Vagina (tissue), 2 donors: ENCODE data around the gene SPRED1. TPM values are rescaled to one million over a fixed set of nuclear protein-coding genes. Genes with fewer than 3 reads are reported as not detected.

ENCODE experiments used
- DNase-seq, 2 donors: peaks; one replicate each; pipeline ENCODE4 v3.0.0-alpha.2; 2017; ENCODE audit errors: extremely low spot score in 2 of 2
- H3K27ac ChIP-seq: fragments of 200-600 bp; sonication (generic); one replicate; pipeline ENCODE4 v1.5.1; 2019
- H3K27me3 ChIP-seq: fragments of 200-600 bp; sonication (generic); one replicate; pipeline ENCODE4 v1.5.1; 2019
- H3K36me3 ChIP-seq, 2 donors: fragments of 200-600 bp; sonication (generic); one replicate each; pipeline ENCODE4 v1.5.1; 2017 to 2019
- H3K4me1 ChIP-seq: fragments of 200-600 bp; sonication (generic); one replicate; pipeline ENCODE4 v1.5.1; 2019
- H3K4me3 ChIP-seq, 2 donors: fragments of 200-600 bp; sonication (generic); 1 replicate in 1 of 2; 2 replicates in 1 of 2; pipeline ENCODE4 v1.5.1; 2016 to 2019
- H3K9me3 ChIP-seq: fragments of 200-600 bp; sonication (generic); one replicate; pipeline ENCODE4 v1.5.1; 2019
- POLR2A ChIP-seq, 2 donors: fragments of 450-650 bp; IDR thresholded peaks; one replicate each; pipeline ENCODE4 v1.6.1; 2017; ENCODE audit warnings: antibody characterized with exemption in 2 of 2, mild to moderate bottlenecking in 2 of 2, moderate library complexity in 2 of 2
- POLR2AphosphoS5 ChIP-seq, 2 donors: sonication (generic); formaldehyde crosslinking; IDR thresholded peaks; one replicate each; pipeline ENCODE4 v1.9.0; 2017; ENCODE audit warnings: antibody characterized with exemption in 2 of 2, mild to moderate bottlenecking in 2 of 2, low read depth in 1 of 2; ENCODE audit not compliant: insufficient read depth in 1 of 2
- intact Hi-C: fragments of 100-400 bp; cut with DNase I; formaldehyde crosslinking; loops from one replicate; pipeline ENCODE4 v1.15.1; 2023
- total RNA-seq: library from RNA; depleted of rRNA; stranded (reverse); fragments of >200 nt; gene quantifications from one replicate; pipeline ENCODE4 v1.2.3, GENCODE V29; 2016
- TF ChIP-seq, protein P1 (sequence below), 3 experiments: fragments of 450-650 bp in 2 of 3; fragments of 200-600 bp in 1 of 3; sonication (generic) in 1 of 3; IDR thresholded peaks; one replicate each; pipeline ENCODE4 v1.5.1; 2017 to 2019; ENCODE audit warnings: antibody characterized with exemption in 3 of 3, mild to moderate bottlenecking in 2 of 3, moderate library complexity in 2 of 3

SPRED1 gene
- total RNA-seq, 1 donor from 2014 or later, result 16.7 TPM

DNA sequence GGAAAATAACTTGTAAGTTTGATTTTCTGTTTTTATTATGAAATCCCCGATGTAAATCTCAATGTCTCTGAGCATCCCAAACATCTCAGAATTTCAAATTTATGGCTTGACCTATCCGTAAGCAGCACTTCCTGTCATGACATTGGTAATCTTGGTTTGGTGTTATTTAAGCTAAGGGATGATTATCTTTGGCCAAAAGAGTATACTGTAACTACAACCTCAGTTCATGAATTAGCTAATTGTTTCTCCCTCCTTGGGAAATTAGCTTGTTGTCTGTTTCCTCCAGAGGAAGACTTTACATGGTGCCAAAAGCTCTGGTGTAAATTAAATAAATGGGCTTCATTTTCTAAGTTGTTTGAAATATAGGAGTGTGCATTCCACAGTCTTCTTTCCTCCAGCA lies 28.1 kb upstream of the SPRED1 start:
- DNase-seq, result no peak
- no peaks in the 10 kb centered on the region for H3K36me3 ChIP-seq

DNA sequence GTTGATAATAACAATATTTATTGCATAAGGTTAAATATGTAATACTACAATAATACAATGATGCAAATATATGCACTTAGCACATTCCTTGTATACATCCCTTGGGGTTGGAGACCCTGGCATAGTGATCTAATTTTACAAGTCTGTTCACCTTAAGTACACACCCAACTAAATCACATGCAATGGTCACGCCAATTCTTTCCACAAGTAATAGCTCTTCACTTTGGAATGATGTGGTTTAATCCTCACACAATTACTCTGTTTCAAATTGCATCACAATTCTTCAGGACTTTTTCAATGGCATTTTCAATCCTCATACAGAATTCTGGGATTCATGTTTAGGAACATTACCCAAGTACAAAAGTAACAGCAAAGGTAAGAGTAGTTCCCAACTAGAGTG lies 27.3 kb upstream of the SPRED1 start:
- Histone ChIP-seq H3K4me3 (no peak overlapping the region), H3K27ac (no peak overlapping the region), H3K36me3 (no peaks in the 10 kb centered on the region), H3K9me3 (no peaks in the 10 kb centered on the region), H3K27me3 (no peaks in the 10 kb centered on the region), H3K4me1 (no peaks in the 10 kb centered on the region)
- no peak for DNase-seq
- intact Hi-C loops, result no loop called here
- no peak for TF ChIP-seq POLR2AphosphoS5 (IDR thresholded peaks at IDR 0.05; ENCODE audit: insufficient read depth in 1 of 2, low read depth in 1 of 2)
- TF ChIP-seq, protein P1, sequence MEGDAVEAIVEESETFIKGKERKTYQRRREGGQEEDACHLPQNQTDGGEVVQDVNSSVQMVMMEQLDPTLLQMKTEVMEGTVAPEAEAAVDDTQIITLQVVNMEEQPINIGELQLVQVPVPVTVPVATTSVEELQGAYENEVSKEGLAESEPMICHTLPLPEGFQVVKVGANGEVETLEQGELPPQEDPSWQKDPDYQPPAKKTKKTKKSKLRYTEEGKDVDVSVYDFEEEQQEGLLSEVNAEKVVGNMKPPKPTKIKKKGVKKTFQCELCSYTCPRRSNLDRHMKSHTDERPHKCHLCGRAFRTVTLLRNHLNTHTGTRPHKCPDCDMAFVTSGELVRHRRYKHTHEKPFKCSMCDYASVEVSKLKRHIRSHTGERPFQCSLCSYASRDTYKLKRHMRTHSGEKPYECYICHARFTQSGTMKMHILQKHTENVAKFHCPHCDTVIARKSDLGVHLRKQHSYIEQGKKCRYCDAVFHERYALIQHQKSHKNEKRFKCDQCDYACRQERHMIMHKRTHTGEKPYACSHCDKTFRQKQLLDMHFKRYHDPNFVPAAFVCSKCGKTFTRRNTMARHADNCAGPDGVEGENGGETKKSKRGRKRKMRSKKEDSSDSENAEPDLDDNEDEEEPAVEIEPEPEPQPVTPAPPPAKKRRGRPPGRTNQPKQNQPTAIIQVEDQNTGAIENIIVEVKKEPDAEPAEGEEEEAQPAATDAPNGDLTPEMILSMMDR (IDR thresholded peaks at IDR 0.05), result no peak
- TF ChIP-seq POLR2A (IDR thresholded peaks at IDR 0.05), result no peak

More for the DNA sequence above, 28.1 kb upstream of the SPRED1 start:
- H3K27ac ChIP-seq, result no peak overlapping the region
- TF ChIP-seq POLR2A (IDR thresholded peaks at IDR 0.05) (no peak), POLR2AphosphoS5 (IDR thresholded peaks at IDR 0.05; ENCODE audit: insufficient read depth in 1 of 2, low read depth in 1 of 2) (no peak)
- TF ChIP-seq, protein P1 (IDR thresholded peaks at IDR 0.05), result no peak
- H3K9me3 ChIP-seq, result no peaks in the 10 kb centered on the region
- no peaks in the 10 kb centered on the region for H3K4me1 ChIP-seq
- intact Hi-C loops, result no loop called here
- no peak overlapping the region for H3K4me3 ChIP-seq
- H3K27me3 ChIP-seq, result no peaks in the 10 kb centered on the region

DNA sequence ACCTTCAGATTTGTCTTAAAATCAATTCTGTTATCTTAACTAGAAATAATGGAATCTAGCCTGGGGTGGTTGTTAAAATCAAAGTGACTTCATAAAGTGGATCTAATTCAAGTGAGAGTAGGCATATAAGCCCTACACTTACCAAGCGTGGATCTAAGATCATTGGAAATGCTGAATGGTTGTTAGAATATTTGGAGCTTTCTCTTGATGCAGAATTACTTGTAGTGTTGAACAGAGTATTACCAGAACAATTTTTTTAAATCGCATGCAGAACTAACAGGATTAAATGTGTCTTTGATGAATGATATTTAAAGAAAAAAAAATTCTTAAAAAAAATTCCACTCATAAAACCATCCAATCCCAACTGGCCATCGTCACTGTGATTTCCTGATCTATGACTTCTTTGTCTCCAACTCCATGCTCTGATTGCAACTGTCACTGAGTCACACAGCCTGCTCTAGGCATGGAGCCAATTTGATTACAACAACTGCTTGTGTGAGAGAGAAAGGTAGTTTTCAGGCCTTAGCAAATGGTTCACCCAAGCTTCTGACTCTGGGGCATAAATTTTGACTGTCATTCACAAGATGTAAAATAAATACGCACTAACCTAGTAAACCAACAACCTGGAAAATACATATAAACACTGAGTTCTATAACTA lies 25.9 kb upstream of the SPRED1 start:
- H3K4me3 ChIP-seq, result no peak overlapping the region
- no peak overlapping the region for H3K27ac ChIP-seq
- no peaks in the 10 kb centered on the region for H3K9me3 ChIP-seq
- no peaks in the 10 kb centered on the region for H3K27me3 ChIP-seq
- no peak for TF ChIP-seq POLR2AphosphoS5 (IDR thresholded peaks at IDR 0.05; ENCODE audit: insufficient read depth in 1 of 2, low read depth in 1 of 2)
- TF ChIP-seq, protein P1 (IDR thresholded peaks at IDR 0.05), result no peak
- TF ChIP-seq POLR2A (IDR thresholded peaks at IDR 0.05), result no peak
- H3K36me3 ChIP-seq, result no peaks in the 10 kb centered on the region
- no peak for DNase-seq
- intact Hi-C loops, result no loop called here
- H3K4me1 ChIP-seq, result no peaks in the 10 kb centered on the region

DNA sequence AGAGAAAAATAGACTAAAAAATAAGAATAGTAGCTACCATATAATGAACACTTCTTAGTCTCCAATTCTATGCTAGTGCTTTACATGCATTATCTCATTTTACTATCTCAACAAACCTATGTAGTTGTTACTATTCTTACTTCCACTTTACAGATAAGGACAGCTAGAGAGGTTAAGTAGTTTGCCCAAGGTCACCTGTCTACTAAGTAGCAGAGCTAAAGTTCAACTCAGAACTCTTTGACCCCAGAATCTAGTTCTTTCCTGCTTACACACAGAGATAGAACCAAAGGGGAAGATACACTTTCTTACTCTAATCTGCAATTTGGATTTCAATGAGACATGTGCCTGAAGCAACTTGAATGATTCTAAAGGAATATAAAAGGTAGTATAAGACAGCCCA lies 24.7 kb upstream of the SPRED1 start:
- Histone ChIP-seq H3K36me3 (no peaks in the 10 kb centered on the region), H3K4me3 (no peak overlapping the region), H3K9me3 (no peaks in the 10 kb centered on the region), H3K4me1 (no peaks in the 10 kb centered on the region), H3K27ac (no peak overlapping the region), H3K27me3 (no peaks in the 10 kb centered on the region)
- intact Hi-C loops, result no loop called here
- TF ChIP-seq, protein P1 (IDR thresholded peaks at IDR 0.05), result no peak
- TF ChIP-seq POLR2A (IDR thresholded peaks at IDR 0.05) (no peak), POLR2AphosphoS5 (IDR thresholded peaks at IDR 0.05; ENCODE audit: insufficient read depth in 1 of 2, low read depth in 1 of 2) (no peak)
- no peak for DNase-seq

DNA sequence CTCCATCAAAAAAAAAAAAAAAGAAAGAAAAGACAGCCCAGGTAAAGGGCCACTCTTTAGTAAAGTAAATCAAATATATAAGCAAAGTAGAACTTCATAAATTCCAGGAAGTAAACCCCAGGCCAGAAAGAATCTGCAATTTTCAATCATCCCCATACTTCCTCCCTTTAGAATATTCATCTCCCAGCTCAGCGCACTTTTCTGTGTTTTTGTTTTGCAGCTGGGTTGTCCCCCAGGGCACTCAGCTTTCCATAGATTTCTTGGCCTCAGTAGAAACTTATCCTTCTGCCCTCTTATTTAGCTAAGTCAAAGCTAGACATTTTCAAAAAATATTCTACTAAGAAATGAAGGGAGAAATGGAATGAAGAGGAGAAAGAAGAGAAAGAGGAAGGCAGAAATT lies 24.0 kb upstream of the SPRED1 start:
- TF ChIP-seq POLR2AphosphoS5 (IDR thresholded peaks at IDR 0.05; ENCODE audit: insufficient read depth in 1 of 2, low read depth in 1 of 2), result no peak
- no peak for TF ChIP-seq POLR2A (IDR thresholded peaks at IDR 0.05)
- TF ChIP-seq, protein P1 (IDR thresholded peaks at IDR 0.05), result no peak
- intact Hi-C loops, result no loop called here

More for the DNA sequence above, 24.0 kb upstream of the SPRED1 start:
- Histone ChIP-seq H3K4me1 (no peaks in the 10 kb centered on the region), H3K9me3 (no peaks in the 10 kb centered on the region), H3K36me3 (no peaks in the 10 kb centered on the region), H3K27me3 (no peaks in the 10 kb centered on the region), H3K4me3 (no peak overlapping the region), H3K27ac (no peak overlapping the region)
- no peak for DNase-seq
